Heart left ventricle (tissue), 13 donors: Measurements from ENCODE around the gene TSC2.

ENCODE experiments used
- POLR2A ChIP-seq, 2 donors: fragments of 450-650 bp; IDR thresholded peaks; one replicate each; pipeline ENCODE4 v1.6.1; 2017; ENCODE audit warnings: antibody characterized with exemption in 2 of 2, mild to moderate bottlenecking in 2 of 2, moderate library complexity in 2 of 2
- TF ChIP-seq, protein P1 (sequence below), 12 donors: fragments of 200-600 bp; sonication (generic) in 4 of 12; IDR thresholded peaks; one replicate each; pipeline versions ENCODE4 v1.5.0 to v1.8.0; 2018 to 2022; ENCODE audit warnings: antibody characterized with exemption in 12 of 12, mild to moderate bottlenecking in 5 of 12
- donor health status: ischemic (EF 13 %, LVEDD 7.1; RV severe dilation, severe dysfunction).
- donor health status: DM: no; HTN: yes; CAD: no.
- donor health status: DM: no; HTN: no; CAD: no.
- donor health status: ischemic (EF 25% LVEDD 6.9; RV normal size, moderate dysfunction).
- donor health status: ischemic (EF 25% LVEDD 5.7; RV mildly dilated, moderate dysfunction).
- donor health status: ischemic (EF 35%, LVEDD 5.7; RV mildly dilated, moderate dysfunction).
- donor health status: nonischemic (EF 11% LVEDD 7.7; RV severe dilation, severe dysfunction).
- donor health status: DM: yes; HTN: yes; CAD: no.
- donor health status: PGD.
- donor health status: ischemic (EF 29% LVEDD 5.4; RV normal size, mild dysfunction).
- donor health status: nonischemic (EF 23%, LVEDD 6.1; RV moderate dilation, normal function).

GRCh38 chr16:2007081-2007836, 40.5 kb upstream of the TSC2 start:
- TF ChIP-seq POLR2A (IDR thresholded peaks at IDR 0.05): no peak
- TF ChIP-seq, protein P1, sequence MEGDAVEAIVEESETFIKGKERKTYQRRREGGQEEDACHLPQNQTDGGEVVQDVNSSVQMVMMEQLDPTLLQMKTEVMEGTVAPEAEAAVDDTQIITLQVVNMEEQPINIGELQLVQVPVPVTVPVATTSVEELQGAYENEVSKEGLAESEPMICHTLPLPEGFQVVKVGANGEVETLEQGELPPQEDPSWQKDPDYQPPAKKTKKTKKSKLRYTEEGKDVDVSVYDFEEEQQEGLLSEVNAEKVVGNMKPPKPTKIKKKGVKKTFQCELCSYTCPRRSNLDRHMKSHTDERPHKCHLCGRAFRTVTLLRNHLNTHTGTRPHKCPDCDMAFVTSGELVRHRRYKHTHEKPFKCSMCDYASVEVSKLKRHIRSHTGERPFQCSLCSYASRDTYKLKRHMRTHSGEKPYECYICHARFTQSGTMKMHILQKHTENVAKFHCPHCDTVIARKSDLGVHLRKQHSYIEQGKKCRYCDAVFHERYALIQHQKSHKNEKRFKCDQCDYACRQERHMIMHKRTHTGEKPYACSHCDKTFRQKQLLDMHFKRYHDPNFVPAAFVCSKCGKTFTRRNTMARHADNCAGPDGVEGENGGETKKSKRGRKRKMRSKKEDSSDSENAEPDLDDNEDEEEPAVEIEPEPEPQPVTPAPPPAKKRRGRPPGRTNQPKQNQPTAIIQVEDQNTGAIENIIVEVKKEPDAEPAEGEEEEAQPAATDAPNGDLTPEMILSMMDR (IDR thresholded peaks at IDR 0.05): no peak
